Loucy (cell line): ENCODE data around the gene GPC3.

Experiments used
- H2AFZ ChIP-seq: fragments of 200-600 bp; sonication (generic); 2 replicates; pipeline ENCODE4 v1.6.0; 2016; ENCODE audit warnings: antibody characterized with exemption, mild to moderate bottlenecking, low read length, moderate library complexity
- H3F3A ChIP-seq: fragments of 200-600 bp; 2 replicates; pipeline ENCODE4 v1.6.0; 2016; ENCODE audit warnings: antibody characterized with exemption, low read depth, mild to moderate bottlenecking
- H3K27me3 ChIP-seq: fragments of 200-600 bp; sonication (generic); 2 replicates; pipeline ENCODE4 v1.6.1; 2014; ENCODE audit warnings: low read length, mild to moderate bottlenecking; ENCODE audit not compliant: insufficient read depth, poor library complexity, severe bottlenecking
- H3K36me3 ChIP-seq: fragments of 200-600 bp; sonication (generic); 2 replicates; pipeline ENCODE4 v1.6.1; 2016; ENCODE audit warnings: low read length; ENCODE audit not compliant: insufficient read depth
- H3K4me1 ChIP-seq: fragments of 200-600 bp; sonication (generic); 2 replicates; pipeline ENCODE4 v1.5.1; 2014; ENCODE audit warnings: low read length, mild to moderate bottlenecking; ENCODE audit not compliant: insufficient read depth, poor library complexity, severe bottlenecking
- H3K4me2 ChIP-seq: fragments of 200-600 bp; sonication (generic); 2 replicates; pipeline ENCODE4 v1.6.0; 2014; ENCODE audit warnings: antibody characterized with exemption, low read length, low read depth, mild to moderate bottlenecking; ENCODE audit not compliant: poor library complexity, severe bottlenecking
- H3K4me3 ChIP-seq: fragments of 200-600 bp; sonication (generic); 2 replicates; pipeline ENCODE4 v1.5.1; 2014; ENCODE audit warnings: low read length, mild to moderate bottlenecking, mixed read lengths; ENCODE audit not compliant: poor library complexity, severe bottlenecking
- H3K79me2 ChIP-seq: fragments of 200-600 bp; sonication (generic); 2 replicates; pipeline ENCODE4 v1.6.1; 2014; ENCODE audit warnings: low read length; ENCODE audit not compliant: insufficient read depth
- H3K9ac ChIP-seq: fragments of 200-600 bp; sonication (generic); 2 replicates; pipeline ENCODE4 v1.6.0; 2014; ENCODE audit warnings: mild to moderate bottlenecking, low read depth, low read length, moderate library complexity; ENCODE audit not compliant: poor library complexity, severe bottlenecking
- H3K9me2 ChIP-seq: fragments of 200-600 bp; sonication (generic); replicated peaks from 2 replicates; pipeline ENCODE4 v1.6.1; 2016; ENCODE audit warnings: low read depth, low read length, mixed read lengths
- H3K9me3 ChIP-seq: fragments of 200-600 bp; sonication (generic); 2 replicates; pipeline ENCODE4 v1.6.1; 2014; ENCODE audit warnings: mild to moderate bottlenecking, antibody characterized with exemption, low read length, low read depth; ENCODE audit not compliant: insufficient read depth
- H4K20me1 ChIP-seq: fragments of 200-600 bp; sonication (generic); 2 replicates; pipeline ENCODE4 v1.6.0; 2014; ENCODE audit warnings: antibody characterized with exemption, low read length, mild to moderate bottlenecking; ENCODE audit not compliant: insufficient read depth, poor library complexity, severe bottlenecking
- CTCF ChIP-seq: fragments of 200-600 bp; sonication (generic); conservative IDR thresholded peaks from 2 replicates; pipeline ENCODE4 v1.5.1; 2014; ENCODE audit warnings: mild to moderate bottlenecking, antibody characterized with exemption, low read length
- EZH2phosphoT487 ChIP-seq: fragments of 200-600 bp; IDR thresholded peaks from 2 replicates; pipeline ENCODE4 v1.6.1; 2018; ENCODE audit warnings: antibody characterized with exemption, mild to moderate bottlenecking, moderate library complexity, borderline replicate concordance

Gene GPC3

GRCh38 chrX:133913009-133913408 lies 72.4 kb downstream of the GPC3 start:
- Histone ChIP-seq H3K4me1 (no peaks in the 10 kb centered on the region), H3K4me3 (no peak overlapping the region), H3K4me2 (no peak overlapping the region), H2AFZ (no peak overlapping the region), H3K9me3 (no peaks in the 10 kb centered on the region), H4K20me1 (no peaks in the 10 kb centered on the region), H3K9me2 (no peaks in the 10 kb centered on the region), H3F3A (no peaks in the 10 kb centered on the region), H3K9ac (no peak overlapping the region), H3K27me3 (no peaks in the 10 kb centered on the region), H3K36me3 (no peaks in the 10 kb centered on the region), H3K79me2 (no peaks in the 10 kb centered on the region)
- TF ChIP-seq CTCF (no peak), EZH2phosphoT487 (no peak)

- Histone ChIP-seq H4K20me1 (no peaks in the 10 kb centered on the region), H3K4me1 (no peaks in the 10 kb centered on the region), H2AFZ (no peak overlapping the region), H3K27me3 (no peaks in the 10 kb centered on the region), H3F3A (no peaks in the 10 kb centered on the region), H3K36me3 (no peaks in the 10 kb centered on the region), H3K4me2 (no peak overlapping the region), H3K9ac (no peak overlapping the region), H3K79me2 (no peaks in the 10 kb centered on the region), H3K9me3 (no peaks in the 10 kb centered on the region), H3K4me3 (no peak overlapping the region), H3K9me2 (no peaks in the 10 kb centered on the region)
- TF ChIP-seq CTCF (no peak), EZH2phosphoT487 (no peak)
Observed at GRCh38 chrX:133911825-133912495, 73.4 kb downstream of the GPC3 start.

- H2AFZ ChIP-seq = no peak overlapping the region
- H3K4me1 ChIP-seq = no peaks in the 10 kb centered on the region
- H4K20me1 ChIP-seq = no peaks in the 10 kb centered on the region
- no peaks in the 10 kb centered on the region for H3K79me2 ChIP-seq
- TF ChIP-seq CTCF = no peak
- TF ChIP-seq EZH2phosphoT487 = no peak
- H3K9me2 ChIP-seq = no peaks in the 10 kb centered on the region
- H3K4me2 ChIP-seq = no peak overlapping the region
- no peaks in the 10 kb centered on the region for H3K36me3 ChIP-seq
- no peaks in the 10 kb centered on the region for H3K9me3 ChIP-seq
- no peak overlapping the region for H3K9ac ChIP-seq
- no peak overlapping the region for H3K4me3 ChIP-seq
- H3K27me3 ChIP-seq = no peaks in the 10 kb centered on the region
- H3F3A ChIP-seq = no peaks in the 10 kb centered on the region
Observed at GRCh38 chrX:133910539-133910938, 74.9 kb downstream of the GPC3 start.
